Kidney (tissue), 14 donors: ENCODE results near the gene QSOX1. TPM values are rescaled to one million over a fixed set of nuclear protein-coding genes. Genes with fewer than 3 reads are reported as not detected.

Experiments used
- DNase-seq, 5 donors: peaks; one replicate each; pipeline ENCODE4 v3.0.0-alpha.2; 2013 to 2020
- FAIRE-seq: peaks from 2 replicates; lab custom pipeline; 2012; peaks lifted over from hg19 to GRCh38; lab: Jason Lieb, UNC
- H3K27ac ChIP-seq, 2 donors: one replicate each; pipeline ENCODE4 v1.7.0; 2013; ENCODE audit warnings: low read depth in 2 of 2, low read length in 2 of 2, inconsistent platforms in 1 of 2
- H3K27me3 ChIP-seq: one replicate; pipeline ENCODE4 v1.7.1; 2013; ENCODE audit warnings: low read length, inconsistent platforms; ENCODE audit not compliant: control insufficient read depth, insufficient read depth
- H3K36me3 ChIP-seq, 3 donors: one replicate each; pipeline versions ENCODE4 v1.7.0 to v1.7.1; 2013; ENCODE audit warnings: low read length in 3 of 3, control low read depth in 1 of 3, inconsistent platforms in 1 of 3; ENCODE audit not compliant: insufficient read depth in 3 of 3, control insufficient read depth in 2 of 3
- H3K4me1 ChIP-seq, 3 donors: one replicate each; pipeline versions ENCODE4 v1.7.0 to v1.7.1; 2013; ENCODE audit warnings: low read length in 3 of 3, inconsistent platforms in 1 of 3, low read depth in 1 of 3; ENCODE audit not compliant: control insufficient read depth in 2 of 3, insufficient read depth in 2 of 3
- H3K4me3 ChIP-seq, 3 donors: one replicate each; pipeline versions ENCODE4 v1.7.0 to v1.8.1; 2013; ENCODE audit warnings: low read length in 3 of 3, control low read depth in 1 of 3, inconsistent platforms in 1 of 3
- H3K9ac ChIP-seq, 3 donors: one replicate each; pipeline versions ENCODE4 v1.7.0 to v1.7.1; 2013; ENCODE audit warnings: low read length in 3 of 3, control low read depth in 1 of 3, inconsistent platforms in 1 of 3
- H3K9me3 ChIP-seq, 3 donors: one replicate each; pipeline versions ENCODE4 v1.7.0 to v1.7.1; 2013; ENCODE audit warnings: low read length in 3 of 3, control low read depth in 1 of 3, inconsistent platforms in 1 of 3; ENCODE audit not compliant: control insufficient read depth in 2 of 3, insufficient read depth in 1 of 3
- CTCF ChIP-seq: IDR thresholded peaks from 3 replicates; pipeline ENCODE4 v1.5.1; 2012; ENCODE audit warnings: mild to moderate bottlenecking, moderate library complexity, borderline replicate concordance; ENCODE audit not compliant: insufficient read depth; ENCODE audit errors: extremely low read depth
- intact Hi-C: fragments of 100-400 bp; cut with DNase I; formaldehyde crosslinking; loops from one replicate; pipeline ENCODE4 v1.11.1; 2022
- polyA plus RNA-seq: library from polyadenylated mRNA; stranded (reverse); fragments of 350-450 nt; fragmentation: Illumina TruSeq; extraction: RNeasy Lipid Tissue Mini Kit (QIAGEN cat#74804); gene quantifications from one replicate; pipeline ENCODE4 v1.2.3, GENCODE V29; 2014; ENCODE audit warnings: low read depth, low replicate concordance; ENCODE audit not compliant: insufficient read depth
- total RNA-seq: library from RNA; stranded (reverse); fragmentation: NEBNext Ultra II Directional; extraction: Animal tissue kit (Norgen Biotek cat#: 25700); gene quantifications from one replicate; pipeline ENCODE4 v1.2.1, GENCODE V29; 2021
- donor health status: control.
- donor health status: control.
- donor health status: control.
- donor health status: control.
- donor health status: control.
- donor health status: DM: yes; HTN: yes; CAD: no.
- donor health status: Normal renal cell carcinoma (clear cell type).

Gene QSOX1
- total and polyA plus RNA-seq, 2 donors from 2014 or later = 94.5 to 111 TPM

DNA sequence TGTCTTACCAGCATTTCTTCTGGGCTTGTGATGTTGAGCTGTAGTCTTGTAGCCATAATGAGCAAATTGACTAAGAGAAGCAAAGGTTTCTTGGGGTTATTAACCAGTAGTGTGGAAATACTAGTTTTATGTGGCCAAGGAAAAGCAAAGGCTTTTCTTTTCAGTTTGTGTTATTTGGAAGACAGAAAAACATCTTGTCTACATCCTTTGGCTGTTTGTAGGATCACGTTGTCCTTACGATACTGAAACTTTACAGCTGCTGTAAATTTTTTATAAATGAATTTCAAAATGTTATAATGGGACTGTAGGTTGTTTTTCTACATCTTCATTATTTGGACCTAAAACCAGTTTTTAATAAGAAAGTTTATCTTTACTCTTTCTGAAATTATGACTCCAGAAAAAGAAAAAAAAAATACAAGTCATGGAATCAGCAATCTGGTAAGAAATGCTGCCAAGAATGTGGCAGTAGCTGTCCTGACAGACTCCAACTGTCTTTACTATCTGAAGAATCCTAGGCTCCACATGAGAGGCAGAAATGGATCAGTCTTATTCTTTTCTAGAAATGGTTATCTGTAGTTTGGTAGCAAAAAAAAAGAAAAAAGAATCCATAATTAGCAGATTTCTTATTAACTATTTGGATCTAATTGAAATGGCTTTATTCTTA, 41.6 kb upstream of the QSOX1 start:
- H3K9me3 ChIP-seq = no peaks in the 10 kb centered on the region
- no peak overlapping the region for H3K27ac ChIP-seq
- FAIRE-seq (no peak), DNase-seq (peak in 2 of 5 donors; percentile 13 to 66)
- no peak overlapping the region for H3K4me3 ChIP-seq
- H3K4me1 ChIP-seq = peaks cover 0 to 7% (median 0%) of the 10 kb centered on the region in 3 donors
- no peak overlapping the region for H3K9ac ChIP-seq
- H3K27me3 ChIP-seq = no peaks in the 10 kb centered on the region
- intact Hi-C loops = no loop called here
- TF ChIP-seq CTCF = no peak
- H3K36me3 ChIP-seq = peaks cover 2 to 21% (median 17%) of the 10 kb centered on the region in 3 donors

- no peak overlapping the region for H3K27ac ChIP-seq
- H3K4me3 ChIP-seq = no peak overlapping the region
- TF ChIP-seq CTCF = no peak
- no peak overlapping the region for H3K9ac ChIP-seq
- H3K4me1 ChIP-seq = peaks cover 0 to 7% (median 0%) of the 10 kb centered on the region in 3 donors
- peaks cover 2 to 21% (median 17%) of the 10 kb centered on the region in 3 donors for H3K36me3 ChIP-seq
- H3K9me3 ChIP-seq = no peaks in the 10 kb centered on the region
- DNase-seq = no peak
- intact Hi-C loops = no loop called here
- FAIRE-seq = no peak
- H3K27me3 ChIP-seq = no peaks in the 10 kb centered on the region
Measured at GRCh38 chr1:180114396-180114945, 40.2 kb upstream of the QSOX1 start.

DNA sequence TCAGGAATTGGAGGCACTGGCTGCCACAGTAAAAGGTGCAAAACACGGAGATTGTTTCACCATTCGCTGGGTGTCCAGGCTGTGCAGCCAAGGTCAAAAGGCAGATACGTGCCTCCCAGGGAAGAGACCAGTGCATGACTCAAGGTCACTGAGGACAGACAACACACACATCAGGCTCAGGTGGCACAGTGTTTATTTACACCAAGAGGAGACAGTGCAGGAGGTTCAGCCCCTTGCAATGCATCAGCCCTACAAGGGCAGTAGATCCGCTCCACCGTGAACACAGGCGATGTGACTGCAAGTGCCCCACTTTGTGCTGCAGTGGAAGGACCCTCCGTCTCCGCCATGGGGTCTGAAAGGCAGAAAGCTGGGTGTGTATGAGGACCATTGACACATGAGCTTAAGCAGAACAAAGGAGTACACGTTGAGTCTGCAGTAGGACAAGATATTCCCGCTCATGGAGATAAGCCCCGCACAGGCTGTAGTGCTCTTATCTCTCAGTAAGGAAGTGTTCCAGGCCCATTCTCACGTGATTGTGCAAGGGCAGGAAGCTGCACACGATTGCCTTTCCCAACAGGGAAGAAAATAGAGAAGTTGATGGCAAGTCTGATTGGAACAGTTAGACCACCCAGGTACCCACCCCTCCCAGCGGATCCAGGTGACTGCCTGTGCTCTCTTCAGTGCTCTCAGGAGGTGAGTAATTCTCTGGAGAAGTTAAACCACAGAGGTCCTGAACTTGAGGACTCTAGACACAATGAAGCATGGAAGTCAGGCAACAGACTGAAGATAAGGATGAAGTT, 37.5 kb upstream of the QSOX1 start:
- Histone ChIP-seq H3K9me3 (no peaks in the 10 kb centered on the region), H3K9ac (no peak overlapping the region), H3K36me3 (peaks cover 2 to 5% (median 5%) of the 10 kb centered on the region in 3 donors), H3K4me1 (peaks cover 0 to 7% (median 0%) of the 10 kb centered on the region in 3 donors), H3K27ac (no peak overlapping the region), H3K27me3 (no peaks in the 10 kb centered on the region), H3K4me3 (no peak overlapping the region)
- TF ChIP-seq CTCF = no peak
- DNase-seq (no peak), FAIRE-seq (no peak)
- intact Hi-C loops = no loop called here
